ENCODE data around the gene RANGRF.

RANGRF gene

GRCh38 chr17:8274816-8275215, 13.7 kb upstream of the RANGRF start:
- no peak for DNase-seq

GRCh38 chr17:8275421-8276290, 12.8 kb upstream of the RANGRF start:
- no peak for DNase-seq

GRCh38 chr17:8277317-8277716, 11.2 kb upstream of the RANGRF start:
- no peak for DNase-seq

- no peak for DNase-seq
Measured at GRCh38 chr17:8282345-8282744, 6.1 kb upstream of the RANGRF start.

- DNase-seq = no peak
Measured at GRCh38 chr17:8283356-8283755, 5.1 kb upstream of the RANGRF start.

GRCh38 chr17:8284126-8284525, 4.3 kb upstream of the RANGRF start:
- DNase-seq = no peak

GRCh38 chr17:8285270-8286181, 2.9 kb upstream of the RANGRF start:
- no peak for DNase-seq

- DNase-seq = no peak
Measured at GRCh38 chr17:8287651-8288335, 677 bp upstream of the RANGRF start.

- DNase-seq = no peak
Measured at GRCh38 chr17:8289103-8289397, 580 bp downstream of the RANGRF start.

GRCh38 chr17:8290043-8290442, 1.6 kb downstream of the RANGRF start:
- no peak for DNase-seq

GRCh38 chr17:8292639-8293395, 4.3 kb downstream of the RANGRF start:
- no peak for DNase-seq

- no peak for DNase-seq
Measured at GRCh38 chr17:8294361-8294760, 5.9 kb downstream of the RANGRF start.

GRCh38 chr17:8294814-8295316, 6.4 kb downstream of the RANGRF start:
- DNase-seq = no peak

GRCh38 chr17:8300226-8300625, 11.8 kb downstream of the RANGRF start:
- DNase-seq = no peak

- DNase-seq = peak; percentile 48 to 53
Measured at GRCh38 chr17:8300627-8301242, 12.3 kb downstream of the RANGRF start.

GRCh38 chr17:8310601-8311123, 22.2 kb downstream of the RANGRF start:
- no peak for DNase-seq

- no peak for DNase-seq
Measured at GRCh38 chr17:8311131-8311790, 22.8 kb downstream of the RANGRF start.

- no peak for DNase-seq
Measured at GRCh38 chr17:8312251-8312650, 23.8 kb downstream of the RANGRF start.

- no peak for DNase-seq
Measured at GRCh38 chr17:8312726-8313600, 24.5 kb downstream of the RANGRF start.

All from activated CD4-positive, alpha-beta T cell treated with anti-CD3 and anti-CD28 coated beads, Interleukin-2, amount 50 U/mL, for 4 hours (primary cell).